HEK293 (cell line): ENCODE data around the gene ABHD3.

ENCODE experiments used
- CTCF ChIA-PET: fragments of 350-600 bp; formaldehyde crosslinking; extraction: SDS; loops from one replicate; lab custom pipeline; 2021; ENCODE audit warnings: antibody characterized with exemption; lab: Yijun Ruan, JAX
- POLR2A ChIA-PET: fragments of 300-600 bp; formaldehyde crosslinking; extraction: SDS; loops from one replicate; lab custom pipeline; 2020; ENCODE audit warnings: antibody characterized with exemption, inconsistent platforms; lab: Yijun Ruan, JAX
- H3K27ac ChIP-seq: fragments of 200-500 bp; sonication (Bioruptor generic); 2 replicates; pipeline ENCODE4 v1.5.1; 2014; ENCODE audit warnings: low read depth, low read length, control low read depth, inconsistent platforms; ENCODE audit errors: extremely low read depth
- H3K36me3 ChIP-seq, 2 experiments: fragments of 200-500 bp in 1 of 2; sonication (Bioruptor generic) in 1 of 2; 1 replicate in 1 of 2; 2 replicates in 1 of 2; pipeline ENCODE4 v1.5.1; 2014 to 2017; ENCODE audit warnings: inconsistent platforms in 2 of 2, low read length in 2 of 2; ENCODE audit not compliant: control insufficient read depth in 2 of 2, insufficient read depth in 1 of 2
- H3K4me1 ChIP-seq: fragments of 200-500 bp; sonication (Bioruptor generic); 2 replicates; pipeline ENCODE4 v1.5.1; 2014; ENCODE audit warnings: mild to moderate bottlenecking, low read length, inconsistent platforms; ENCODE audit not compliant: control insufficient read depth, insufficient read depth
- H3K4me3 ChIP-seq: 2 replicates; pipeline ENCODE4 v1.5.1; 2011; ENCODE audit warnings: low read depth, mild to moderate bottlenecking, control low read depth, low read length, moderate library complexity
- H3K9me3 ChIP-seq: fragments of 200-500 bp; sonication (Bioruptor generic); 2 replicates; pipeline ENCODE4 v1.5.1; 2014; ENCODE audit warnings: low read depth, low read length, inconsistent platforms; ENCODE audit not compliant: control insufficient read depth, insufficient read depth
- GLIS1 ChIP-seq: fragments of 450-650 bp; formaldehyde crosslinking; IDR thresholded peaks from 2 replicates; pipeline ENCODE4 v1.5.1; 2016; ENCODE audit warnings: missing biosample characterization, missing genetic modification characterization
- MZF1 ChIP-seq: fragments of 450-650 bp; formaldehyde crosslinking; IDR thresholded peaks from 2 replicates; pipeline ENCODE4 v1.5.1; 2017; ENCODE audit warnings: missing biosample characterization, missing genetic modification characterization, borderline replicate concordance
- YY1 ChIP-seq: fragments of 450-650 bp; formaldehyde crosslinking; IDR thresholded peaks from 2 replicates; pipeline ENCODE4 v1.5.1; 2018; ENCODE audit warnings: missing biosample characterization, missing genetic modification characterization
- ZBTB8A ChIP-seq: fragments of 450-650 bp; formaldehyde crosslinking; IDR thresholded peaks from 2 replicates; pipeline ENCODE4 v1.5.1; 2016; ENCODE audit warnings: missing biosample characterization, missing genetic modification characterization
- ZNF121 ChIP-seq: fragments of 450-650 bp; formaldehyde crosslinking; IDR thresholded peaks from 2 replicates; pipeline ENCODE4 v1.5.1; 2016; ENCODE audit warnings: missing biosample characterization, missing genetic modification characterization
- ZNF133 ChIP-seq: fragments of 450-650 bp; formaldehyde crosslinking; IDR thresholded peaks from 2 replicates; pipeline ENCODE4 v1.5.1; 2016; ENCODE audit warnings: missing biosample characterization, missing genetic modification characterization
- ZNF146 ChIP-seq: fragments of 450-650 bp; formaldehyde crosslinking; IDR thresholded peaks from 2 replicates; pipeline ENCODE4 v1.5.1; 2016; ENCODE audit warnings: missing biosample characterization, missing genetic modification characterization
- ZNF223 ChIP-seq: fragments of 450-650 bp; formaldehyde crosslinking; IDR thresholded peaks from 2 replicates; pipeline ENCODE4 v1.5.1; 2016; ENCODE audit warnings: missing biosample characterization, missing genetic modification characterization
- ZNF335 ChIP-seq: fragments of 450-650 bp; formaldehyde crosslinking; conservative IDR thresholded peaks from 2 replicates; pipeline ENCODE4 v1.5.1; 2016; ENCODE audit warnings: missing biosample characterization, missing genetic modification characterization
- ZNF362 ChIP-seq: fragments of 450-650 bp; formaldehyde crosslinking; IDR thresholded peaks from 2 replicates; pipeline ENCODE4 v1.5.1; 2016; ENCODE audit warnings: missing biosample characterization, missing genetic modification characterization
- ZNF473 ChIP-seq: fragments of 450-650 bp; formaldehyde crosslinking; IDR thresholded peaks from 2 replicates; pipeline ENCODE4 v1.5.1; 2017; ENCODE audit warnings: missing biosample characterization, missing genetic modification characterization
- ZNF510 ChIP-seq: fragments of 450-650 bp; formaldehyde crosslinking; IDR thresholded peaks from 2 replicates; pipeline ENCODE4 v1.5.1; 2018; ENCODE audit warnings: mild to moderate bottlenecking, missing genetic modification characterization, missing biosample characterization; ENCODE audit not compliant: insufficient replicate concordance
- ZNF530 ChIP-seq: fragments of 450-650 bp; formaldehyde crosslinking; IDR thresholded peaks from 2 replicates; pipeline ENCODE4 v1.5.1; 2016; ENCODE audit warnings: low read depth, missing biosample characterization, missing genetic modification characterization
- ZNF555 ChIP-seq: fragments of 450-650 bp; formaldehyde crosslinking; conservative IDR thresholded peaks from 2 replicates; pipeline ENCODE4 v1.5.1; 2017; ENCODE audit warnings: missing biosample characterization, mild to moderate bottlenecking, missing genetic modification characterization, inconsistent platforms
- ZNF561 ChIP-seq: fragments of 450-650 bp; IDR thresholded peaks from 2 replicates; pipeline ENCODE4 v1.5.1; 2018; ENCODE audit warnings: missing biosample characterization, missing genetic modification characterization, borderline replicate concordance
- ZNF580 ChIP-seq: fragments of 450-650 bp; formaldehyde crosslinking; IDR thresholded peaks from 2 replicates; pipeline ENCODE4 v1.5.1; 2016; ENCODE audit warnings: missing biosample characterization, missing genetic modification characterization
- ZNF677 ChIP-seq: fragments of 450-650 bp; IDR thresholded peaks from 2 replicates; pipeline ENCODE4 v1.5.0; 2018; ENCODE audit warnings: missing biosample characterization, mild to moderate bottlenecking, missing genetic modification characterization, moderate library complexity
- ZSCAN23 ChIP-seq: fragments of 450-650 bp; formaldehyde crosslinking; IDR thresholded peaks from 2 replicates; pipeline ENCODE4 v1.5.1; 2016; ENCODE audit warnings: missing biosample characterization, missing genetic modification characterization
- TF ChIP-seq, protein P1 (sequence below): fragments of 450-650 bp; formaldehyde crosslinking; IDR thresholded peaks from 2 replicates; pipeline ENCODE4 v1.5.1; 2016; ENCODE audit warnings: missing biosample characterization, missing genetic modification characterization
- TF ChIP-seq, protein P2 (sequence below): fragments of 450-650 bp; formaldehyde crosslinking; IDR thresholded peaks from 2 replicates; pipeline ENCODE4 v1.5.1; 2017; ENCODE audit warnings: missing biosample characterization, missing genetic modification characterization
- TF ChIP-seq, protein P3 (sequence below): fragments of 450-650 bp; formaldehyde crosslinking; IDR thresholded peaks from 2 replicates; pipeline ENCODE4 v1.5.1; 2016; ENCODE audit warnings: missing biosample characterization, missing genetic modification characterization

ABHD3 gene

GRCh38 chr18:21745231-21745630 lies 40.7 kb upstream of the ABHD3 start:
- Histone ChIP-seq H3K36me3 (peaks cover 0 to 3% of the 10 kb centered on the region in 2 experiments; a peak in 1 of 3 replicates), H3K4me1 (peaks cover 14% of the 10 kb centered on the region), H3K27ac (no peak overlapping the region), H3K9me3 (no peaks in the 10 kb centered on the region), H3K4me3 (no peak overlapping the region)
- POLR2A ChIA-PET, result no interaction called here
- TF ChIP-seq MZF1 (tag by site-specific recombination), result no peak
- TF ChIP-seq, protein P1, sequence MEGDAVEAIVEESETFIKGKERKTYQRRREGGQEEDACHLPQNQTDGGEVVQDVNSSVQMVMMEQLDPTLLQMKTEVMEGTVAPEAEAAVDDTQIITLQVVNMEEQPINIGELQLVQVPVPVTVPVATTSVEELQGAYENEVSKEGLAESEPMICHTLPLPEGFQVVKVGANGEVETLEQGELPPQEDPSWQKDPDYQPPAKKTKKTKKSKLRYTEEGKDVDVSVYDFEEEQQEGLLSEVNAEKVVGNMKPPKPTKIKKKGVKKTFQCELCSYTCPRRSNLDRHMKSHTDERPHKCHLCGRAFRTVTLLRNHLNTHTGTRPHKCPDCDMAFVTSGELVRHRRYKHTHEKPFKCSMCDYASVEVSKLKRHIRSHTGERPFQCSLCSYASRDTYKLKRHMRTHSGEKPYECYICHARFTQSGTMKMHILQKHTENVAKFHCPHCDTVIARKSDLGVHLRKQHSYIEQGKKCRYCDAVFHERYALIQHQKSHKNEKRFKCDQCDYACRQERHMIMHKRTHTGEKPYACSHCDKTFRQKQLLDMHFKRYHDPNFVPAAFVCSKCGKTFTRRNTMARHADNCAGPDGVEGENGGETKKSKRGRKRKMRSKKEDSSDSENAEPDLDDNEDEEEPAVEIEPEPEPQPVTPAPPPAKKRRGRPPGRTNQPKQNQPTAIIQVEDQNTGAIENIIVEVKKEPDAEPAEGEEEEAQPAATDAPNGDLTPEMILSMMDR (tag by site-specific recombination), result peak; percentile 35; the same call in 1 of the 2 replicates
- CTCF ChIA-PET, result no interaction called here

DNA sequence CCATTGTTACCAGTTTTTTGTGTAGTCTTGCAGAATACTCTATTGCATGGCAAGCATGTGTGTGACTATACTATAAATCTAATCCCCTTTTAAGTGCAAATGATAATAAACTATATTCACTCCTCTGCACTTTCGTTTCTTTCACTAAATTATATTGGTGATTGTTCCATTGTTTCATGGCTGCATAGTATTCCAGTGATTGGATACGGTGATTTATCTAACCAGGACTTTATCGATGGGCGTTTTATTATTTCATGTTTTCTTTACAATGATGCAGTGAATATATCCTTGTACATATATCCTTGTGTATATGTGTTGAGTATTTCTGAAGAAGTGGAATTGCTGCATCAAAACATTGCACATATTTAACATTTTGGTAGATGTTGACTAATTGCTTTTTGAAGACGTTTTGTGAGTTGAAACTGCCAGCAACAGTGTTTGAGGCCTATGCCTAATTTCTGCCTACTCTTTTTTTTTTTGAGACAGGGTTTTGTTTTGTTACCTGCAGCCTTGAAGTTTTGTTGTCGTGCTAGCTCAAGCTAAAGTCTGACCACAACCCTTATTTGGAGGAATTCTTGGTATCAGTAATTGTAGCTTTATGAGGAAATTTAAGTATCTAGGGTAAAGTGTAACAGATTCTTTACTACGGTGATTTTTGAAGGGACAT lies 38.7 kb upstream of the ABHD3 start:
- H3K36me3 ChIP-seq, result no peaks in the 10 kb centered on the region
- TF ChIP-seq ZNF146 (tag by site-specific recombination) (peak; percentile 93), ZNF510 (tag by site-specific recombination) (peak; percentile 27), ZNF530 (no peak), ZNF580 (0 out of 2 replicates have a peak, but pooled peaks have one; percentile 4), ZNF121 (tag by site-specific recombination) (no peak), ZSCAN23 (tag by site-specific recombination) (no peak), ZNF677 (tag by site-specific recombination) (no peak), ZNF555 (tag by site-specific recombination) (no peak), ZNF561 (no peak), ZBTB8A (tag by site-specific recombination) (no peak), ZNF133 (tag by site-specific recombination) (no peak)
- TF ChIP-seq, protein P2, sequence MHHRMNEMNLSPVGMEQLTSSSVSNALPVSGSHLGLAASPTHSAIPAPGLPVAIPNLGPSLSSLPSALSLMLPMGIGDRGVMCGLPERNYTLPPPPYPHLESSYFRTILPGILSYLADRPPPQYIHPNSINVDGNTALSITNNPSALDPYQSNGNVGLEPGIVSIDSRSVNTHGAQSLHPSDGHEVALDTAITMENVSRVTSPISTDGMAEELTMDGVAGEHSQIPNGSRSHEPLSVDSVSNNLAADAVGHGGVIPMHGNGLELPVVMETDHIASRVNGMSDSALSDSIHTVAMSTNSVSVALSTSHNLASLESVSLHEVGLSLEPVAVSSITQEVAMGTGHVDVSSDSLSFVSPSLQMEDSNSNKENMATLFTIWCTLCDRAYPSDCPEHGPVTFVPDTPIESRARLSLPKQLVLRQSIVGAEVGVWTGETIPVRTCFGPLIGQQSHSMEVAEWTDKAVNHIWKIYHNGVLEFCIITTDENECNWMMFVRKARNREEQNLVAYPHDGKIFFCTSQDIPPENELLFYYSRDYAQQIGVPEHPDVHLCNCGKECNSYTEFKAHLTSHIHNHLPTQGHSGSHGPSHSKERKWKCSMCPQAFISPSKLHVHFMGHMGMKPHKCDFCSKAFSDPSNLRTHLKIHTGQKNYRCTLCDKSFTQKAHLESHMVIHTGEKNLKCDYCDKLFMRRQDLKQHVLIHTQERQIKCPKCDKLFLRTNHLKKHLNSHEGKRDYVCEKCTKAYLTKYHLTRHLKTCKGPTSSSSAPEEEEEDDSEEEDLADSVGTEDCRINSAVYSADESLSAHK (tag by site-specific recombination), result 0 out of 2 replicates have a peak, but pooled peaks have one; percentile 62
- H3K9me3 ChIP-seq, result no peaks in the 10 kb centered on the region
- CTCF ChIA-PET, result interaction anchor here (0.6 to 0.7 kb wide), 2 partner anchors 44 to 859 kb away, joined by 3 to 4 read pairs; no protein-coding TSS in a partner anchor
- peaks cover 14% of the 10 kb centered on the region for H3K4me1 ChIP-seq
- no peak overlapping the region for H3K27ac ChIP-seq
- H3K4me3 ChIP-seq, result peak overlapping the region; percentile 96
- POLR2A ChIA-PET, result interaction anchor here (1.9 to 4.5 kb wide), 2 partner anchors 39 to 143 kb away, joined by 7 to 38 read pairs; partner anchors contain the start of genes ABHD3 and ESCO1

DNA sequence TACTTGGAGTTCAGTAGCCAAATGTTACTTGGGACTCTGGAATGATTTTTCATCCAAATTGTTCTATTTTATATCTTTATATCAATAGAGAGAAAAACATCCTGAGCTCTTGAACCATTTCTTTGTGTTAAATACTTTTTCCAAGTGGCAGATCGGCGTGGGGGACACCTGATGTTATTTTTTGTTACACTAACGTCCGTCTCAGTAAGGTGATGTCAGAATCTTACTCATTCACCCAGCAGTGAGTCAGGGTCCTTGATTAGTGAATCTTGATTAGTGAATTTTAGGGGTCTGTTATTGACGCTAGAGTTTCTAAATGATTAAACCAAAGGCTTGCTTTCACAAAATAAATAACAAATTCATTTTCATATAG lies 37.7 kb upstream of the ABHD3 start:
- H3K4me3 ChIP-seq, result peak overlapping the region; percentile 96
- CTCF ChIA-PET, result interaction anchor here (0.6 to 1.1 kb wide), 5 partner anchors 78 to 1364 kb away, joined by 3 read pairs; no protein-coding TSS in a partner anchor
- no peaks in the 10 kb centered on the region for H3K36me3 ChIP-seq
- H3K9me3 ChIP-seq, result no peaks in the 10 kb centered on the region
- TF ChIP-seq ZNF473 (tag by site-specific recombination) (no peak), GLIS1 (tag by site-specific recombination) (0 out of 2 replicates have a peak, but pooled peaks have one; percentile 30), ZNF335 (tag by site-specific recombination) (peak; percentile 51), YY1 (no peak), ZNF223 (no peak), ZNF362 (tag by site-specific recombination) (no peak)
- TF ChIP-seq, protein P3, sequence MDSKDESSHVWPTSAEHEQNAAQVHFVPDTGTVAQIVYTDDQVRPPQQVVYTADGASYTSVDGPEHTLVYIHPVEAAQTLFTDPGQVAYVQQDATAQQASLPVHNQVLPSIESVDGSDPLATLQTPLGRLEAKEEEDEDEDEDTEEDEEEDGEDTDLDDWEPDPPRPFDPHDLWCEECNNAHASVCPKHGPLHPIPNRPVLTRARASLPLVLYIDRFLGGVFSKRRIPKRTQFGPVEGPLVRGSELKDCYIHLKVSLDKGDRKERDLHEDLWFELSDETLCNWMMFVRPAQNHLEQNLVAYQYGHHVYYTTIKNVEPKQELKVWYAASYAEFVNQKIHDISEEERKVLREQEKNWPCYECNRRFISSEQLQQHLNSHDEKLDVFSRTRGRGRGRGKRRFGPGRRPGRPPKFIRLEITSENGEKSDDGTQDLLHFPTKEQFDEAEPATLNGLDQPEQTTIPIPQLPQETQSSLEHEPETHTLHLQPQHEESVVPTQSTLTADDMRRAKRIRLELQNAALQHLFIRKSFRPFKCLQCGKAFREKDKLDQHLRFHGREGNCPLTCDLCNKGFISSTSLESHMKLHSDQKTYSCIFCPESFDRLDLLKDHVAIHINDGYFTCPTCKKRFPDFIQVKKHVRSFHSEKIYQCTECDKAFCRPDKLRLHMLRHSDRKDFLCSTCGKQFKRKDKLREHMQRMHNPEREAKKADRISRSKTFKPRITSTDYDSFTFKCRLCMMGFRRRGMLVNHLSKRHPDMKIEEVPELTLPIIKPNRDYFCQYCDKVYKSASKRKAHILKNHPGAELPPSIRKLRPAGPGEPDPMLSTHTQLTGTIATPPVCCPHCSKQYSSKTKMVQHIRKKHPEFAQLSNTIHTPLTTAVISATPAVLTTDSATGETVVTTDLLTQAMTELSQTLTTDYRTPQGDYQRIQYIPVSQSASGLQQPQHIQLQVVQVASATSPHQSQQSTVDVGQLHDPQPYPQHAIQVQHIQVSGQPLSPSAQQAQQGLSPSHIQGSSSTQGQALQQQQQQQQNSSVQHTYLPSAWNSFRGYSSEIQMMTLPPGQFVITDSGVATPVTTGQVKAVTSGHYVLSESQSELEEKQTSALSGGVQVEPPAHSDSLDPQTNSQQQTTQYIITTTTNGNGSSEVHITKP (tag by site-specific recombination), result 0 out of 2 replicates have a peak, but pooled peaks have one; percentile 22
- TF ChIP-seq, all 188 proteins: peak for 3
- Histone ChIP-seq H3K27ac (no peak overlapping the region), H3K4me1 (peaks cover 8% of the 10 kb centered on the region)
- POLR2A ChIA-PET, result interaction anchor here (1.9 to 4.5 kb wide), 2 partner anchors 38 to 142 kb away, joined by 7 to 38 read pairs; partner anchors contain the start of genes ABHD3 and ESCO1
